ENCODE data around the gene PCDHGA9.
"Not testable (repeated sequence)": the region's sequence is repeated elsewhere in the genome, so short reads cannot be mapped to it uniquely, and the experiment has no call there.

Gene PCDHGA9

DNA sequence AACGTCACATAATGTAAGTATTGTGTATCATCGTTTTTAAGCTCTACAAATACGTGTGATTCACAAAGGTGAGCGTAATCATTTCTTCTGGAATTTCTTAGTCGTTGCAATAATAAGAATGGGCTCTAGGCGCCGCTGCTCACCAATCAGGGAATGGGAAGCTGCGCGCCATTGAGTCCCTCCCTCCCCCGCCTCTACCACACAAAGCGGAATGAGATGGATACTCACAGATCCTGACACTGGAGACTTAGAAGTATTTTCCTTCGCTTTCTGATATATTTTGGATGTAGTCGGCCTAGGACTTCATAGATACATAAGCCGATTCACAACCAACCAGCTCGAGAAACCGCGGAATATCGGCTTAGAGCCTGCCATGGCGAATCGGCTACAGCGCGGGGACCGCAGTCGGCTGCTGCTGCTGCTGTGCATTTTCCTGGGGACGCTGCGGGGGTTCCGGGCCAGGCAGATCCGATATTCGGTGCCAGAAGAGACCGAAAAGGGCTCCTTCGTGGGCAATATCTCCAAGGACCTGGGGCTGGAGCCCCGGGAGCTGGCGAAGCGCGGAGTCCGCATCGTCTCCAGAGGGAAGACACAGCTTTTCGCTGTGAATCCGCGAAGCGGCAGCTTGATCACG, 18.4 kb downstream of the PCDHGA9 start, which contains the start of gene PCDHGA11:
Gene PCDHGA11, plus strand, starts transcription at position 197 of the 634 bp plus-strand sequence. Its CDS starts 177 bp downstream, at position 374.
- TF ChIP-seq, protein P1, sequence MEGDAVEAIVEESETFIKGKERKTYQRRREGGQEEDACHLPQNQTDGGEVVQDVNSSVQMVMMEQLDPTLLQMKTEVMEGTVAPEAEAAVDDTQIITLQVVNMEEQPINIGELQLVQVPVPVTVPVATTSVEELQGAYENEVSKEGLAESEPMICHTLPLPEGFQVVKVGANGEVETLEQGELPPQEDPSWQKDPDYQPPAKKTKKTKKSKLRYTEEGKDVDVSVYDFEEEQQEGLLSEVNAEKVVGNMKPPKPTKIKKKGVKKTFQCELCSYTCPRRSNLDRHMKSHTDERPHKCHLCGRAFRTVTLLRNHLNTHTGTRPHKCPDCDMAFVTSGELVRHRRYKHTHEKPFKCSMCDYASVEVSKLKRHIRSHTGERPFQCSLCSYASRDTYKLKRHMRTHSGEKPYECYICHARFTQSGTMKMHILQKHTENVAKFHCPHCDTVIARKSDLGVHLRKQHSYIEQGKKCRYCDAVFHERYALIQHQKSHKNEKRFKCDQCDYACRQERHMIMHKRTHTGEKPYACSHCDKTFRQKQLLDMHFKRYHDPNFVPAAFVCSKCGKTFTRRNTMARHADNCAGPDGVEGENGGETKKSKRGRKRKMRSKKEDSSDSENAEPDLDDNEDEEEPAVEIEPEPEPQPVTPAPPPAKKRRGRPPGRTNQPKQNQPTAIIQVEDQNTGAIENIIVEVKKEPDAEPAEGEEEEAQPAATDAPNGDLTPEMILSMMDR (IDR thresholded peaks at IDR 0.05; ENCODE audit: insufficient read depth, low read depth, low read length, missing control alignments), result peak; percentile 60
- H3K4me3 ChIP-seq (ENCODE audit: low read length), result peak within 1 kb of the TSS; percentile 45
- peak; percentile 73 for DNase-seq (ENCODE audit: low read depth)

DNA sequence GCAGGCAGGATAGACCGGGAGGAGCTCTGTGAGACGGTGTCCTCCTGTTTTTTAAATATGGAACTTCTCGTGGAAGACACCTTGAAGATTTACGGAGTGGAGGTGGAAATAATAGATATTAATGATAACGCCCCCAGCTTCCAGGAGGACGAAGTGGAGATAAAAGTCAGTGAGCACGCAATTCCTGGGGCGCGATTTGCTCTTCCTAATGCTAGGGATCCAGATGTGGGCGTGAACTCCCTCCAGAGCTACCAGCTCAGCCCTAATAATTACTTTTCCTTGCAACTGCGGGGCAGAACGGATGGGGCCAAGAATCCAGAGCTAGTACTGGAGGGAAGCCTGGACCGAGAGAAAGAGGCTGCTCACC, 18.9 kb downstream of the PCDHGA9 start:
- no peak for DNase-seq (ENCODE audit: low read depth)
- peak overlapping the region; percentile 45 for H3K4me3 ChIP-seq (ENCODE audit: low read length)
- TF ChIP-seq, protein P1 (IDR thresholded peaks at IDR 0.05; ENCODE audit: insufficient read depth, low read depth, low read length, missing control alignments), result no peak

DNA sequence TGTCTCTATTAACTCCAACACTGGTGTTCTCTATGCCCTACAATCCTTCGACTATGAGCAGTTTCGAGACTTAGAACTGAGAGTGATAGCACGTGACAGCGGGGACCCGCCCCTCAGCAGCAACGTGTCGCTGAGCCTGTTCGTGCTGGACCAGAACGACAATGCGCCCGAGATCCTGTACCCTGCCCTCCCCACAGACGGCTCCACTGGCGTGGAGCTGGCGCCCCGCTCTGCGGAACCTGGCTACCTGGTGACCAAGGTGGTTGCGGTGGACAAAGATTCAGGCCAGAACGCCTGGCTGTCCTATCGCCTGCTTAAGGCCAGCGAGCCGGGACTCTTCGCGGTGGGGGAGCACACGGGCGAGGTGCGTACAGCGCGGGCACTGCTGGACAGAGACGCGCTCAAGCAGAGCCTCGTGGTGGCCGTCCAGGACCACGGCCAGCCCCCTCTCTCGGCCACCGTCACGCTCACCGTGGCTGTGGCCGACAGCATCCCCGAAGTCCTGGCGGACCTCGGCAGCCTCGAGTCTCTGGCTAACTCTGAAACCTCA, 20.2 kb downstream of the PCDHGA9 start:
- H3K4me3 ChIP-seq (ENCODE audit: low read length), result no peak overlapping the region
- TF ChIP-seq, protein P1 (IDR thresholded peaks at IDR 0.05; ENCODE audit: insufficient read depth, low read depth, low read length, missing control alignments), result no peak
- DNase-seq (ENCODE audit: low read depth), result no peak

DNA sequence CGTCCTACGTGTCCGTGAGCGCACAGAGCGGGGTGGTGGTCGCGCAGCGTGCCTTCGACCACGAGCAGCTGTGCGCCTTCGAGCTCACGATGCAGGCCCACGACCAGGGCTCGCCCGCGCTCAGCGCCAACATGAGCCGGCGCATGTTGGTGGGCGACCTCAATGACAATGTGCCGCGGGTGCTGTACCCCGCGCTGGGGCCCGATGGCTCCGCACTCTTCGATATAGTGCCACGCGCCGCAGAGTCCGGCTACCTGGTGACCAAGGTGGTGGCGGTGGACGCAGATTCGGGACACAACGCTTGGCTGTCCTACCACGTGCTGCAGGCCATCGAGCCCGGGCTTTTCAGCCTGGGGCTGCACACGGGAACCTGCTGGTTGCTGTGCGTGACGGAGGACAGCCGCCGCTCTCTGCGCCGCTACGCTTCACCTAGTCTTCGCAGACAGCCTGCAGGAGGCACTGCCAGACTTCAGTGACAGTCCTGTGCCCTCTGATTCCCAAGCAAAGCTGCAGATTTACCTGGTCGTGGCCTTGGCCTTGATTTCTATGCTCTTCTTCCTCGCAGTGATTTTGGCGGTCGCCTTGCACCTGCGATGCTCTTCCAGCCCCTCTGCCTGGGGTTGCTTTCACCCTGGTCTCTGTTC, 25.3 kb downstream of the PCDHGA9 start:
- DNase-seq (ENCODE audit: low read depth), result no peak
- H3K4me3 ChIP-seq (ENCODE audit: low read length), result no peak overlapping the region
- TF ChIP-seq, protein P1 (IDR thresholded peaks at IDR 0.05; ENCODE audit: insufficient read depth, low read depth, low read length, missing control alignments), result no peak

DNA sequence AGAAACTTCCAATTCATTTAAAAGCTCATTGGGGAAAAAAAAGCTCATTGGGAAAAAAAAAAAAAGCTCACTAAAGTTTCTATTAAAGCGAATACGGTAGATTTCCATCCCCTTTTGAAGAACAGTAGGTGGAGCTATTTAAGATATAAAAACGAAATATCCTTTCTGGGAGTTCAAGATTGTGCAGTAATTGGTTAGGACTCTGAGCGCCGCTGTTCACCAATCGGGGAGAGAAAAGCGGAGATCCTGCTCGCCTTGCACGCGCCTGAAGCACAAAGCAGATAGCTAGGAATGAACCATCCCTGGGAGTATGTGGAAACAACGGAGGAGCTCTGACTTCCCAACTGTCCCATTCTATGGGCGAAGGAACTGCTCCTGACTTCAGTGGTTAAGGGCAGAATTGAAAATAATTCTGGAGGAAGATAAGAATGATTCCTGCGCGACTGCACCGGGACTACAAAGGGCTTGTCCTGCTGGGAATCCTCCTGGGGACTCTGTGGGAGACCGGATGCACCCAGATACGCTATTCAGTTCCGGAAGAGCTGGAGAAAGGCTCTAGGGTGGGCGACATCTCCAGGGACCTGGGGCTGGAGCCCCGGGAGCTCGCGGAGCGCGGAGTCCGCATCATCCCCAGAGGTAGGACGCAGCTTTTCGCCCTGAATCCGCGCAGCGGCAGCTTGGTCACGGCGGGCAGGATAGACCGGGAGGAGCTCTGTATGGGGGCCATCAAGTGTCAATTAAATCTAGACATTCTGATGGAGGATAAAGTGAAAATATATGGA, 27.9 kb downstream of the PCDHGA9 start, which contains the start of gene PCDHGA12:
Gene PCDHGA12, plus strand, starts transcription at position 176 of the 782 bp plus-strand sequence. Its CDS starts 253 bp downstream, at position 429.
- DNase-seq (ENCODE audit: low read depth), result peak; percentile 77
- H3K4me3 ChIP-seq (ENCODE audit: low read length), result peak within 1 kb of the TSS; percentile 37
- TF ChIP-seq, protein P1 (IDR thresholded peaks at IDR 0.05; ENCODE audit: insufficient read depth, low read depth, low read length, missing control alignments), result peak; percentile 65

DNA sequence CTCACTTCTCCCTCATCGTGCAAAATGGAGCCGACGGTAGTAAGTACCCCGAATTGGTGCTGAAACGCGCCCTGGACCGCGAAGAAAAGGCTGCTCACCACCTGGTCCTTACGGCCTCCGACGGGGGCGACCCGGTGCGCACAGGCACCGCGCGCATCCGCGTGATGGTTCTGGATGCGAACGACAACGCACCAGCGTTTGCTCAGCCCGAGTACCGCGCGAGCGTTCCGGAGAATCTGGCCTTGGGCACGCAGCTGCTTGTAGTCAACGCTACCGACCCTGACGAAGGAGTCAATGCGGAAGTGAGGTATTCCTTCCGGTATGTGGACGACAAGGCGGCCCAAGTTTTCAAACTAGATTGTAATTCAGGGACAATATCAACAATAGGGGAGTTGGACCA, 28.7 kb downstream of the PCDHGA9 start:
- DNase-seq (ENCODE audit: low read depth), result no peak
- TF ChIP-seq, protein P1 (IDR thresholded peaks at IDR 0.05; ENCODE audit: insufficient read depth, low read depth, low read length, missing control alignments), result no peak
- H3K4me3 ChIP-seq (ENCODE audit: low read length), result peak overlapping the region; percentile 37

DNA sequence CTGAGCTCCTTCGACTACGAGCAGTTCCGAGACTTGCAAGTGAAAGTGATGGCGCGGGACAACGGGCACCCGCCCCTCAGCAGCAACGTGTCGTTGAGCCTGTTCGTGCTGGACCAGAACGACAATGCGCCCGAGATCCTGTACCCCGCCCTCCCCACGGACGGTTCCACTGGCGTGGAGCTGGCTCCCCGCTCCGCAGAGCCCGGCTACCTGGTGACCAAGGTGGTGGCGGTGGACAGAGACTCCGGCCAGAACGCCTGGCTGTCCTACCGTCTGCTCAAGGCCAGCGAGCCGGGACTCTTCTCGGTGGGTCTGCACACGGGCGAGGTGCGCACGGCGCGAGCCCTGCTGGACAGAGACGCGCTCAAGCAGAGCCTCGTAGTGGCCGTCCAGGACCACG, 29.7 kb downstream of the PCDHGA9 start:
- not testable (repeated sequence) for H3K4me3 ChIP-seq (ENCODE audit: low read length); DNase-seq (ENCODE audit: low read depth)

DNA sequence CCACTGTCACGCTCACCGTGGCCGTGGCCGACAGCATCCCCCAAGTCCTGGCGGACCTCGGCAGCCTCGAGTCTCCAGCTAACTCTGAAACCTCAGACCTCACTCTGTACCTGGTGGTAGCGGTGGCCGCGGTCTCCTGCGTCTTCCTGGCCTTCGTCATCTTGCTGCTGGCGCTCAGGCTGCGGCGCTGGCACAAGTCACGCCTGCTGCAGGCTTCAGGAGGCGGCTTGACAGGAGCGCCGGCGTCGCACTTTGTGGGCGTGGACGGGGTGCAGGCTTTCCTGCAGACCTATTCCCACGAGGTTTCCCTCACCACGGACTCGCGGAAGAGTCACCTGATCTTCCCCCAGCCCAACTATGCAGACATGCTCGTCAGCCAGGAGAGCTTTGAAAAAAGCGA, 30.1 kb downstream of the PCDHGA9 start:
- not testable (repeated sequence) for DNase-seq (ENCODE audit: low read depth); H3K4me3 ChIP-seq (ENCODE audit: low read length)
